Measurements from ENCODE around the gene POLR2E. TPM values are rescaled to one million over a fixed set of nuclear protein-coding genes. Genes with fewer than 3 reads are reported as not detected.

The POLR2E gene
- polyA plus RNA-seq, 3 donors = 183 to 222 (median 195) TPM

GRCh38 chr19:1047696-1048147, 47.5 kb downstream of the POLR2E start:
- Histone ChIP-seq H3K9me3 (replicated peaks in 1 of 2; ENCODE audit: control insufficient read depth in 1 of 2, insufficient read depth in 1 of 2, low read length in 2 of 2) (no peaks in the 10 kb centered on the region), H3K36me3 (replicated peaks in 1 of 2; ENCODE audit: control insufficient read depth in 1 of 2, insufficient read depth in 2 of 2, low read length in 2 of 2) (peaks cover 30 to 58% of the 10 kb centered on the region in 2 donors)
- no peak for DNase-seq

GRCh38 chr19:1046836-1047695, 48.1 kb downstream of the POLR2E start:
- no peak overlapping the region for H3K4me3 ChIP-seq (replicated peaks in 1 of 3; ENCODE audit: low read depth in 2 of 3, low read length in 3 of 3)
- no peak overlapping the region for H3K27ac Mint-ChIP-seq
- H3K4me2 ChIP-seq (replicated peaks; ENCODE audit: extremely low read depth, low read length, poor library complexity, severe bottlenecking) = no peak overlapping the region
- H3K9ac ChIP-seq (ENCODE audit: insufficient read depth, low read length, poor library complexity, severe bottlenecking) = no peak overlapping the region
- peaks cover 7% of the 10 kb centered on the region for H3K79me2 ChIP-seq (ENCODE audit: insufficient read depth, low read length)
- no peak for TF ChIP-seq CTCF (IDR thresholded peaks at IDR 0.05)
- no peak overlapping the region for H3K27ac ChIP-seq (ENCODE audit: low read depth in 1 of 2, low read length in 2 of 2)
- intact Hi-C loops (cut with micrococcal nuclease) = no loop called here
- WGBS (ENCODE audit: insufficient coverage) = 83% methylated on average over 70 of the region's 77 CpGs
- no peaks in the 10 kb centered on the region for H3K27me3 ChIP-seq (ENCODE audit: control insufficient read depth in 2 of 2, insufficient read depth in 2 of 2, low read length in 2 of 2)
- H3K4me1 Mint-ChIP-seq = no peaks in the 10 kb centered on the region
- H3K9me3 Mint-ChIP-seq = peaks cover 0 to 4% (median 0%) of the 10 kb centered on the region in 7 donors
- no peak overlapping the region for H2AFZ ChIP-seq (ENCODE audit: insufficient read depth, low read depth, low read length, poor library complexity, severe bottlenecking)
- no peak overlapping the region for H3K4me3 Mint-ChIP-seq
- peaks cover 0 to 1% (median 1%) of the 10 kb centered on the region in 3 donors for H3K27me3 Mint-ChIP-seq (ENCODE audit: low read depth in 3 of 3)
- peaks cover 37 to 63% of the 10 kb centered on the region in 2 donors for H3K36me3 ChIP-seq (replicated peaks in 1 of 2; ENCODE audit: control insufficient read depth in 1 of 2, insufficient read depth in 2 of 2, low read length in 2 of 2)
- H3K4me1 ChIP-seq (ENCODE audit: control insufficient read depth in 1 of 2, insufficient read depth in 2 of 2, low read length in 2 of 2) = peaks cover 5 to 11% of the 10 kb centered on the region in 2 donors
- H3K36me3 Mint-ChIP-seq = peaks cover 34 to 48% of the 10 kb centered on the region in 2 donors
- no peak for DNase-seq
- H4K20me1 ChIP-seq (ENCODE audit: insufficient read depth, low read length) = peaks cover 32% of the 10 kb centered on the region
- no peaks in the 10 kb centered on the region for H3K9me3 ChIP-seq (replicated peaks in 1 of 2; ENCODE audit: control insufficient read depth in 1 of 2, insufficient read depth in 1 of 2, low read length in 2 of 2)

More at GRCh38 chr19:1047696-1048147, 47.5 kb downstream of the POLR2E start:
- 92% methylated on average over 11 of the region's 20 CpGs for WGBS (ENCODE audit: insufficient coverage)
- no peak for TF ChIP-seq CTCF (IDR thresholded peaks at IDR 0.05)
- peaks cover 0 to 4% (median 0%) of the 10 kb centered on the region in 7 donors for H3K9me3 Mint-ChIP-seq
- Histone ChIP-seq H3K4me2 (replicated peaks; ENCODE audit: extremely low read depth, low read length, poor library complexity, severe bottlenecking) (no peak overlapping the region), H2AFZ (ENCODE audit: insufficient read depth, low read depth, low read length, poor library complexity, severe bottlenecking) (no peak overlapping the region), H3K4me3 (replicated peaks in 1 of 3; ENCODE audit: low read depth in 2 of 3, low read length in 3 of 3) (no peak overlapping the region), H3K27me3 (ENCODE audit: control insufficient read depth in 2 of 2, insufficient read depth in 2 of 2, low read length in 2 of 2) (no peaks in the 10 kb centered on the region), H4K20me1 (ENCODE audit: insufficient read depth, low read length) (peaks cover 26% of the 10 kb centered on the region), H3K27ac (ENCODE audit: low read depth in 1 of 2, low read length in 2 of 2) (no peak overlapping the region), H3K4me1 (ENCODE audit: control insufficient read depth in 1 of 2, insufficient read depth in 2 of 2, low read length in 2 of 2) (peaks cover 5 to 9% of the 10 kb centered on the region in 2 donors), H3K9ac (ENCODE audit: insufficient read depth, low read length, poor library complexity, severe bottlenecking) (no peak overlapping the region), H3K79me2 (ENCODE audit: insufficient read depth, low read length) (peaks cover 4% of the 10 kb centered on the region)
- no peaks in the 10 kb centered on the region for H3K4me1 Mint-ChIP-seq
- no peak overlapping the region for H3K4me3 Mint-ChIP-seq
- no peak overlapping the region for H3K27ac Mint-ChIP-seq
- H3K36me3 Mint-ChIP-seq = peaks cover 30 to 44% of the 10 kb centered on the region in 2 donors
- intact Hi-C loops (cut with micrococcal nuclease) = no loop called here
- H3K27me3 Mint-ChIP-seq (ENCODE audit: low read depth in 3 of 3) = peaks cover 0 to 1% (median 0%) of the 10 kb centered on the region in 3 donors
